ENCODE data around the gene DNMT3L.

Gene DNMT3L

DNA sequence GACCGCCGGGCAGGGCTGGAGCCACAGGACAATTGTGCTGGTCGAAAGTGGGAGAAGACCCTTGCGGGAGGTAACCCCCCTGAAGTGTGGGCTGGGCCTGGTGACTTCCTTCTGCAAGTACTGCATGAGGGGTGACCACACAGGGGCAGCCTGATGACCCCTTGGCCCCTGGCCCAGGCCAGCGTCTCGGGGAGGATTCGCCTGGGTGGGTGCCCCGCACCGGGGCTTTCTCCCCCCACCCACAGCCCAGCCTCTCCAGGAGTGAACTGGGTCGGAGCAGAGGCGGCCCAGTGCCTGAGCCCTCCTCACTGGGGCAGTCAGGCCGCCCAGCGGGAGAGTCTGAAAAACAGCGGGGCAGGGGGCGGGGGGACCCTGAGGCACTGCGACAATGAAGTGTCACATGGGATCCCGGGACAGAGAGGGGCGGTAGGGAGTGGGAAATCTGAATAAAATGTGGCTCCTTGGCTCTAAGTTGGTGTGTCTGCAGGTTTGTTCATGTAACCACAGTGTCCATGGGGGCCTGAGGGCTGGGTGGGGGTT lies 1.6 kb upstream of the DNMT3L start:
- no peak overlapping the region for H3K4me3 ChIP-seq (ENCODE audit: low read length, poor library complexity, severe bottlenecking)
- H3K9ac ChIP-seq (ENCODE audit: low read depth, low read length, poor library complexity, severe bottlenecking), result no peak overlapping the region
- H3K79me2 ChIP-seq (ENCODE audit: insufficient read depth, low read length), result no peaks in the 10 kb centered on the region
- no peaks in the 10 kb centered on the region for H3K9me2 ChIP-seq (replicated peaks; ENCODE audit: low read depth, low read length)
- H4K20me1 ChIP-seq (ENCODE audit: insufficient read depth, low read length, poor library complexity, severe bottlenecking), result no peaks in the 10 kb centered on the region
- no peaks in the 10 kb centered on the region for H3K4me1 ChIP-seq (ENCODE audit: insufficient read depth, low read length, poor library complexity, severe bottlenecking)
- no peak overlapping the region for H3K4me2 ChIP-seq (ENCODE audit: low read depth, low read length, poor library complexity, severe bottlenecking)
- TF ChIP-seq, protein P1, sequence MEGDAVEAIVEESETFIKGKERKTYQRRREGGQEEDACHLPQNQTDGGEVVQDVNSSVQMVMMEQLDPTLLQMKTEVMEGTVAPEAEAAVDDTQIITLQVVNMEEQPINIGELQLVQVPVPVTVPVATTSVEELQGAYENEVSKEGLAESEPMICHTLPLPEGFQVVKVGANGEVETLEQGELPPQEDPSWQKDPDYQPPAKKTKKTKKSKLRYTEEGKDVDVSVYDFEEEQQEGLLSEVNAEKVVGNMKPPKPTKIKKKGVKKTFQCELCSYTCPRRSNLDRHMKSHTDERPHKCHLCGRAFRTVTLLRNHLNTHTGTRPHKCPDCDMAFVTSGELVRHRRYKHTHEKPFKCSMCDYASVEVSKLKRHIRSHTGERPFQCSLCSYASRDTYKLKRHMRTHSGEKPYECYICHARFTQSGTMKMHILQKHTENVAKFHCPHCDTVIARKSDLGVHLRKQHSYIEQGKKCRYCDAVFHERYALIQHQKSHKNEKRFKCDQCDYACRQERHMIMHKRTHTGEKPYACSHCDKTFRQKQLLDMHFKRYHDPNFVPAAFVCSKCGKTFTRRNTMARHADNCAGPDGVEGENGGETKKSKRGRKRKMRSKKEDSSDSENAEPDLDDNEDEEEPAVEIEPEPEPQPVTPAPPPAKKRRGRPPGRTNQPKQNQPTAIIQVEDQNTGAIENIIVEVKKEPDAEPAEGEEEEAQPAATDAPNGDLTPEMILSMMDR (conservative IDR thresholded peaks at IDR 0.05; ENCODE audit: low read length), result no peak
- no peak for TF ChIP-seq EZH2phosphoT487 (IDR thresholded peaks at IDR 0.05; ENCODE audit: borderline replicate concordance)
- H3K9me3 ChIP-seq (ENCODE audit: insufficient read depth, low read depth, low read length), result no peaks in the 10 kb centered on the region
- H3K36me3 ChIP-seq (ENCODE audit: insufficient read depth, low read length), result no peaks in the 10 kb centered on the region
- H3F3A ChIP-seq (ENCODE audit: low read depth), result no peaks in the 10 kb centered on the region
- H2AFZ ChIP-seq (ENCODE audit: low read length), result no peak overlapping the region
- no peaks in the 10 kb centered on the region for H3K27me3 ChIP-seq (ENCODE audit: insufficient read depth, low read length, poor library complexity, severe bottlenecking)

DNA sequence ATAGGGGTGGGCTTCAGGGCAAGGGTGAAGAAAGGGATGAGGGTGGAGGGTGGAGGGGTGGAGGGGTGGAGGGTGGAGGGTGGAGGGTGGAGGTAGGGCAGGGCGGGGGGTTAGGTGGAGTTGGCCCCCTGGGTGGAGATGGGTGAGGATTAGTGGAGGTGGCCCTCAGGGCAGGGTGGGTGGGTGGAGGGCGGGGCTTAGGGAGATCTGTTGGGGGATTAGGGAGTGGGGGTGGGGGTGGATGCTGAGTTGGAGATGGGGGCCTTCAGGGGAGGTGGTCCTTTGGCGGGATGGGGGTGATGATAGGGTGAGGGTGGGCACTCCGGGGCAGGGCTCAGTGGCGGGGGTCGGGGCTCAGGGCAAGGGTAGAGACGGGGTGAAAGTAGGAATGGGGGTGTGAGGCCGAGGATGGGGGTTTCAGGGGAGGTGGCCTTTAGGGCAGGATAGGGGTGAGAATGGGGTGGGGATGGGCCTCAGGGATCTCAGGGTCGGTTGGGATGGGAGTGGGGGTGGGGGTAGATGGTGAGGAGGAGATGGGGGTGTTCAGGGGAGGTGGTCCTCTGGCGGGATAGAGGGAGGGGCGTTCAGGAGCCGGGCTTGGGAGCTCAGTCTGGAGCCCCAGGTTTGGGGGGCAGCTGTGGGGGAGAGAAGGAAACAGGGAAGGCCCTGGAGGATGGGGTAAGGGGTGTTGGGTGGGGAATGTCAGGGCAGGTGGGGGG lies 800 bp upstream of the DNMT3L start:
- Histone ChIP-seq H3K79me2 (ENCODE audit: insufficient read depth, low read length) (no peaks in the 10 kb centered on the region), H3K4me2 (ENCODE audit: low read depth, low read length, poor library complexity, severe bottlenecking) (no peak overlapping the region), H3K9me2 (replicated peaks; ENCODE audit: low read depth, low read length) (no peaks in the 10 kb centered on the region), H3K4me1 (ENCODE audit: insufficient read depth, low read length, poor library complexity, severe bottlenecking) (no peaks in the 10 kb centered on the region), H3K9ac (ENCODE audit: low read depth, low read length, poor library complexity, severe bottlenecking) (no peak overlapping the region), H3F3A (ENCODE audit: low read depth) (no peaks in the 10 kb centered on the region), H2AFZ (ENCODE audit: low read length) (no peak overlapping the region), H4K20me1 (ENCODE audit: insufficient read depth, low read length, poor library complexity, severe bottlenecking) (no peaks in the 10 kb centered on the region), H3K4me3 (ENCODE audit: low read length, poor library complexity, severe bottlenecking) (no peak overlapping the region), H3K27me3 (ENCODE audit: insufficient read depth, low read length, poor library complexity, severe bottlenecking) (no peaks in the 10 kb centered on the region), H3K9me3 (ENCODE audit: insufficient read depth, low read depth, low read length) (no peaks in the 10 kb centered on the region), H3K36me3 (ENCODE audit: insufficient read depth, low read length) (no peaks in the 10 kb centered on the region)
- TF ChIP-seq, protein P1 (conservative IDR thresholded peaks at IDR 0.05; ENCODE audit: low read length), result no peak
- TF ChIP-seq EZH2phosphoT487 (IDR thresholded peaks at IDR 0.05; ENCODE audit: borderline replicate concordance), result no peak

DNA sequence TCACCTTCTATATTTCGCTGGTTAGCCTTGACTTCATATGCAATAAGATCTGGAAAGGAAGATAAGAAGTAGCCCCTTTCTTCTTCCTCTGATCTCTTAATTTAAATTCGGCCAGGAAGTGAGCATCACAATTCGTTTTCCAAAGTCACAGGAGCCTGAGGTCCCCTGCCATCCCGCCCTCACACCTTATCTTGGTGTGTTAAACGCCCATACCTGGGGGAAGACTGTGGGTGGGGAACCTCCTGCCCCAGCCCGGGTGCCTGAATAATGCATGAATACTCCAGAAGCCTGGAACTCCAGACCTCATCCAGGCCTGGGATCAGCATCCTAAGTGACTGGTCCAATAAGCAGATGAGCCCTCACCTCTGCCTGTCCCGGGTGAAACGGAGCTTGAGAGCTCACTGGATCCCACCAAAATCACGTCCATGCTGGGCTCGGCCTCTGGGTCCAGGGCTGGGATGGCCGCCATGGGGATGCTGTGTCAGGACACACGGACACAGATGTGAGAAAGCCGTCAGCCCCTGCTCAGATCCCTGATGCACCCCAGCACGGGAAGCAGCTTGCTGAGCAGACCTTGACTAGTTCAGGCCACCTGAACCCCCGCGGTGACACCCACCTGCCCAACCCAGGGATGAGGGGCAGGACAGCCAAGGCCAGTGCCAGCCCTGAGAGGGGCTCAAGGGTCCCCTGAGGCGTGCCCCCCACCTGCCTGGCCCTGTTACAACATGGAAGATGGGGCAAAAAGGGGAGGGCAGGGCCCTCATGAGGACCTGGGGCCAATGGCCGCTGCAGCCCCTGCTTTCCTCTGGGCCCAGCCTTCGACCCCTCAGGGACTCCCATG lies 686 bp downstream of the DNMT3L start:
- Histone ChIP-seq H3K4me2 (ENCODE audit: low read depth, low read length, poor library complexity, severe bottlenecking) (no peak overlapping the region), H3K9me3 (ENCODE audit: insufficient read depth, low read depth, low read length) (no peaks in the 10 kb centered on the region), H2AFZ (ENCODE audit: low read length) (no peak overlapping the region), H4K20me1 (ENCODE audit: insufficient read depth, low read length, poor library complexity, severe bottlenecking) (no peaks in the 10 kb centered on the region), H3K4me3 (ENCODE audit: low read length, poor library complexity, severe bottlenecking) (no peak overlapping the region), H3K79me2 (ENCODE audit: insufficient read depth, low read length) (no peaks in the 10 kb centered on the region), H3K36me3 (ENCODE audit: insufficient read depth, low read length) (no peaks in the 10 kb centered on the region), H3K9ac (ENCODE audit: low read depth, low read length, poor library complexity, severe bottlenecking) (no peak overlapping the region), H3K9me2 (replicated peaks; ENCODE audit: low read depth, low read length) (no peaks in the 10 kb centered on the region), H3K4me1 (ENCODE audit: insufficient read depth, low read length, poor library complexity, severe bottlenecking) (no peaks in the 10 kb centered on the region), H3K27me3 (ENCODE audit: insufficient read depth, low read length, poor library complexity, severe bottlenecking) (no peaks in the 10 kb centered on the region), H3F3A (ENCODE audit: low read depth) (no peaks in the 10 kb centered on the region)
- TF ChIP-seq, protein P1 (conservative IDR thresholded peaks at IDR 0.05; ENCODE audit: low read length), result no peak
- no peak for TF ChIP-seq EZH2phosphoT487 (IDR thresholded peaks at IDR 0.05; ENCODE audit: borderline replicate concordance)

Data from Loucy (cell line).